Measurements from ENCODE around the gene CCL3. TPM values are rescaled to one million over a fixed set of nuclear protein-coding genes. Genes with fewer than 3 reads are reported as not detected.

CCL3 gene
- total RNA-seq, 1 experiment from 2014 or later: not detected

DNA sequence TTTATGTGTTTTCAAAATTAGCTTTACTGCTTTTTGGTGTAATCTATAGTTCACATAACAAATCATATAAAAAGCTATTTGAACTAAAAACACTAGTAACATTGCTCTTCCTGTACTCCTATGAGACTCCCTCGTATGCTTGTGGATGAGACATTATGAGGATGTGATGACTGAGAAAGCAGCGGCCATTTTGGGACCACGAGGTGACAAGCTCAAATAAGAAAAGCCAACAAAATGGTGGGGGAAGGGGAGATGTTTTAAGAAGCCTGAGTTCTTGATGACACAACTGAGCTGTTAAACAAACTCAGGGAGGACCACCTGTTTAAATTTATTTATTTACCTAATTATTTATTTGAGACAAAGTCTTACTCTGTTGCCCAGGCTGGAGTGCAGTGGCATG, 21.4 kb downstream of the CCL3 start:
- intact Hi-C loops (cut with micrococcal nuclease; ENCODE audit: unreplicated experiment): no loop called here
- DNase-seq: no peak
- Mint-ChIP-seq H3K27me3 (ENCODE audit: unreplicated experiment) (peaks cover 65% of the 10 kb centered on the region), H3K9me3 (ENCODE audit: low read depth, unreplicated experiment) (no peaks in the 10 kb centered on the region), H3K36me3 (ENCODE audit: insufficient read depth, unreplicated experiment) (no peaks in the 10 kb centered on the region), H3K4me3 (ENCODE audit: low read depth, unreplicated experiment) (no peak overlapping the region), H3K4me1 (ENCODE audit: low read depth, unreplicated experiment) (no peaks in the 10 kb centered on the region), H3K27ac (ENCODE audit: unreplicated experiment) (no peak overlapping the region)
- no TSS peak for BruUV-seq (replicated peaks)
- CTCF ChIA-PET: interaction anchor here (0.7 to 2.2 kb wide), 2 partner anchors 92 to 510 kb away, joined by 3 to 5 read pairs; no protein-coding TSS in a partner anchor
- no peak for TF ChIP-seq CTCF (IDR thresholded peaks at IDR 0.05; ENCODE audit: unreplicated experiment)

DNA sequence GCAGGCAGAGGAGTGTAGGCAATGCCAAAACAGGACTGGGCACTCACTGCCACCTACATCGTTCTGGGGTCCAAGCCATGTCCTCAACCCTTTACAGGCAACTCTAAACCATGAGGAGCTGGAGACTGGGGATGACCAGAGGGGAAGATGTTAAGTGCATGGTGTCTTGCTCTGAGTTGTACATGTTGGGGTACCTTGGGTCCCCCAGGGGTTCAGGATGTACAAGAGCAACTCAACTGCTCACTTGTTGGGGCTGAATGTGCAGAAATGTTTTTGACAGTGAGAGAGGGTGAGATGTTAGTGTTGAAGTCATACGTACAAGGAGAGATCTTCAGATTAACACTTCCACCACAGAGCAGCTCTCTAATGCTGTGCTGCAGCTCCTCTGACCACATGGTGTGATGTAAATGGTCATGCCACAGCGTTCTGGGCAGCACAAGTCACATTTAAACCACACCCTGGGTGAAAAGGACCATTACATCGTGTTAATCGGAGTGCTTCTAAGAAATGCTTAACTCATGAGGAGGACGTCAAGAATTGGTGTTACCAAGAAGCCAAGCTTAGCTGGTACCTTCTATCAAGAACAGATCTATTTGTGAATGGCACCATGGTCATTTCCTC, 23.5 kb downstream of the CCL3 start:
- Mint-ChIP-seq H3K9me3 (ENCODE audit: low read depth, unreplicated experiment) (no peaks in the 10 kb centered on the region), H3K27me3 (ENCODE audit: unreplicated experiment) (peaks cover 63% of the 10 kb centered on the region), H3K27ac (ENCODE audit: unreplicated experiment) (no peak overlapping the region), H3K36me3 (ENCODE audit: insufficient read depth, unreplicated experiment) (no peaks in the 10 kb centered on the region), H3K4me1 (ENCODE audit: low read depth, unreplicated experiment) (no peaks in the 10 kb centered on the region), H3K4me3 (ENCODE audit: low read depth, unreplicated experiment) (no peak overlapping the region)
- BruUV-seq (replicated peaks): no TSS peak
- CTCF ChIA-PET: interaction anchor here (0.6 kb wide), 1 partner anchor 87 kb away, joined by 3 read pairs; no protein-coding TSS in a partner anchor
- TF ChIP-seq CTCF (IDR thresholded peaks at IDR 0.05; ENCODE audit: unreplicated experiment): no peak
- DNase-seq: no peak
- intact Hi-C loops (cut with micrococcal nuclease; ENCODE audit: unreplicated experiment): no loop called here

DNA sequence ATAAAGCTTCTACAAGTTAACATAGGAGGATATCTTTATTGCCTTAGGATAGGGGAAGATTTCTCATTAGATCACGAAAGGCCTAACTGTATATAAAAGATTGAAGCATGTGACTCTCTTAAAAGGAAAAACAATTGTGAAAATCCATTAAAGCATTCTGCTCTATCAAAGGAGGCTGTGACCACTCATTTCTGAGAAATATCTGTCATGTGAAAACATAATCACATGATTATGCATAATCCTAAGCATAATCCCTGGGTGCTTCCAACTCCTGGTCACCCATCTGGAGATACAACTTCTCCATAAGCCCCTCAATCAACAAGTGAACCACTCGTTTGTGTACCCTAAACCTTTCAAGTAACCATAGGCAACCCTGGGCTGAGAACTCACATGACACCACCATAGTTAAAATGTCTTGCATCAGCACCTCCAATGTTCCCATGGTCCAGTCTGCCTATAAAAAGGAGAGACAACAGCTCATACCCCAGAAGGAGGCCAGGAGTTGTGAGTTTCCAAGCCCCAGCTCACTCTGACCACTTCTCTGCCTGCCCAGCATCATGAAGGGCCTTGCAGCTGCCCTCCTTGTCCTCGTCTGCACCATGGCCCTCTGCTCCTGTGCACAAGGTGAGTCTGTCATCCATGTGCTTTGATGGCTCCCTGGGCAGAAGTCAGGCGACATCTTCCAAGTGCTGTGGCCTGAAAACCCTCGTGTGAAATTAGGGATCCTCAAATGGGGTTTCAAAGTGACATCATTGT, 26.0 kb downstream of the CCL3 start, which contains the start of gene CCL18:
TSS of gene CCL18 (plus strand) at position 487 of the 756 bp plus-strand sequence. CDS start at position 558, 71 bp downstream.
- no peak within 1 kb of the TSS for H3K27ac Mint-ChIP-seq (ENCODE audit: unreplicated experiment)
- no peak for DNase-seq
- no peaks in the 10 kb centered on the region for H3K9me3 Mint-ChIP-seq (ENCODE audit: low read depth, unreplicated experiment)
- no peaks in the 10 kb centered on the region for H3K36me3 Mint-ChIP-seq (ENCODE audit: insufficient read depth, unreplicated experiment)
- CTCF ChIA-PET: no interaction called here
- BruUV-seq (replicated peaks): no TSS peak
- H3K4me1 Mint-ChIP-seq (ENCODE audit: low read depth, unreplicated experiment): no peaks in the 10 kb centered on the region
- peaks cover 64% of the 10 kb centered on the region for H3K27me3 Mint-ChIP-seq (ENCODE audit: unreplicated experiment)
- TF ChIP-seq CTCF (IDR thresholded peaks at IDR 0.05; ENCODE audit: unreplicated experiment): no peak
- H3K4me3 Mint-ChIP-seq (ENCODE audit: low read depth, unreplicated experiment): no peak within 1 kb of the TSS
- intact Hi-C loops (cut with micrococcal nuclease; ENCODE audit: unreplicated experiment): no loop called here

DNA sequence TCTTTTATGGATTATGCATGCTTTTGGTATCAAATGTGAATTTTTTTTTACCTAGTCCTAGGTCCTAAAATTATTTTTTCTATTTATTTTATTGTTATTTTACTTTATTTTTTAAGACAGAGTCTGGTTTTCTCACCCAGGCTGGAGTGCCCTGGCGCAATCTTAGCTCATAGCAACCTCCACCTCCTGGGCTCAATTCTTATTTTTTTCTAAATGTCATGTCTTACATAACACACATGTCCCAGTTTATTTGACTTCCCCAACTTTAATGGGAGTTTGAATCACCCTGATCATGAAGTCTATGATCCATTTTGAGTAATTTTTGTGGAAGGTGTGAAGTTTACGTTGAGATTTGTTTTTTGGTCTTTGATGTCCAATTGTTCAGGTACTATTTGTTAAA, 29.1 kb downstream of the CCL3 start:
- BruUV-seq (replicated peaks): no TSS peak
- intact Hi-C loops (cut with micrococcal nuclease; ENCODE audit: unreplicated experiment): no loop called here
- no peaks in the 10 kb centered on the region for H3K4me1 Mint-ChIP-seq (ENCODE audit: low read depth, unreplicated experiment)
- no peaks in the 10 kb centered on the region for H3K9me3 Mint-ChIP-seq (ENCODE audit: low read depth, unreplicated experiment)
- no peak for DNase-seq
- peaks cover 72% of the 10 kb centered on the region for H3K27me3 Mint-ChIP-seq (ENCODE audit: unreplicated experiment)
- no peak for TF ChIP-seq CTCF (IDR thresholded peaks at IDR 0.05; ENCODE audit: unreplicated experiment)
- CTCF ChIA-PET: no interaction called here
- H3K27ac Mint-ChIP-seq (ENCODE audit: unreplicated experiment): no peak overlapping the region
- no peaks in the 10 kb centered on the region for H3K36me3 Mint-ChIP-seq (ENCODE audit: insufficient read depth, unreplicated experiment)
- H3K4me3 Mint-ChIP-seq (ENCODE audit: low read depth, unreplicated experiment): no peak overlapping the region
